GM12878 (cell line): ENCODE results near the gene MAST4. TPM values are rescaled to one million over a fixed set of nuclear protein-coding genes. Genes with fewer than 3 reads are reported as not detected.

Experiments used
- ATAC-seq: fragments of 200-7000 bp; cut with Tn5 transposase; 3 replicates; pipeline ENCODE4 v1.9.1; 2020; ENCODE audit warnings: mild to moderate bottlenecking, moderate library complexity
- BruUV-seq: library from RNA; stranded (reverse); fragments of 400-500 nt; replicated peaks from 2 replicates; lab custom pipeline; 2021; lab: Mats Ljungman, UMichigan
- CTCF ChIA-PET: fragments of 300-600 bp; sonication (Branson Sonifier 250); formaldehyde crosslinking; extraction: SDS; loops from one replicate; lab custom pipeline; 2021; ENCODE audit warnings: inconsistent platforms; lab: Yijun Ruan, JAX
- POLR2A ChIA-PET: fragments of 350-600 bp; formaldehyde crosslinking; extraction: SDS; loops from one replicate; lab custom pipeline; 2021; ENCODE audit warnings: inconsistent platforms; lab: Charles Lee
- RAD21 ChIA-PET: fragments of 300-600 bp; sonication (Branson Sonifier 250); formaldehyde crosslinking; loops from one replicate; lab custom pipeline; 2023; ENCODE audit warnings: antibody characterized with exemption; ENCODE audit not compliant: unreplicated experiment; lab: Charles Lee
- SMC1A ChIA-PET: fragments of 300-600 bp; sonication (Branson Sonifier 250); formaldehyde crosslinking; loops from one replicate; lab custom pipeline; 2023; ENCODE audit not compliant: unreplicated experiment, uncharacterized antibody; lab: Charles Lee
- DNase-seq: peaks from one replicate; pipeline ENCODE4 v3.0.0-alpha.2; 2011; ENCODE audit warnings: low read depth, low spot score
- FAIRE-seq: peaks from 3 replicates; lab custom pipeline; 2011; peaks lifted over from hg19 to GRCh38; lab: Jason Lieb, UNC
- H2AFZ ChIP-seq: 2 replicates; pipeline ENCODE4 v1.6.0; 2011; ENCODE audit warnings: low read depth, low read length, control low read depth; ENCODE audit not compliant: control insufficient read depth
- H3K27ac ChIP-seq: 2 replicates; pipeline ENCODE4 v1.5.1; 2011; ENCODE audit warnings: control low read depth; ENCODE audit not compliant: control insufficient read depth, insufficient read depth
- H3K27me3 ChIP-seq, 2 experiments: replicated peaks in 1 of 2; 2 replicates each; pipeline versions ENCODE4 v1.6.0 to v1.6.1; 2011; ENCODE audit warnings: low read length in 1 of 2; ENCODE audit not compliant: control insufficient read depth in 2 of 2, insufficient read depth in 2 of 2
- H3K36me3 ChIP-seq, 2 experiments: 2 replicates each; pipeline ENCODE4 v1.5.1; 2011; ENCODE audit warnings: low read length in 1 of 2; ENCODE audit not compliant: control insufficient read depth in 2 of 2, insufficient read depth in 2 of 2
- H3K4me1 ChIP-seq: 2 replicates; pipeline ENCODE4 v1.6.1; 2011; ENCODE audit warnings: mild to moderate bottlenecking, low read length, moderate library complexity, mixed read lengths; ENCODE audit not compliant: control insufficient read depth, insufficient read depth
- H3K4me2 ChIP-seq: 2 replicates; pipeline ENCODE4 v1.6.0; 2011; ENCODE audit warnings: control low read depth; ENCODE audit not compliant: control insufficient read depth, insufficient read depth
- H3K4me3 ChIP-seq: fragments of 200-600 bp; sonication (generic); 2 replicates; pipeline ENCODE4 v1.5.1; 2016
- H3K79me2 ChIP-seq: 2 replicates; pipeline ENCODE4 v1.6.0; 2011; ENCODE audit warnings: low read length; ENCODE audit not compliant: control insufficient read depth, insufficient read depth
- H3K9ac ChIP-seq: 2 replicates; pipeline ENCODE4 v1.8.0; 2011; ENCODE audit warnings: low read length, control low read depth, mixed read lengths; ENCODE audit not compliant: control insufficient read depth, insufficient read depth
- H3K9me3 ChIP-seq: replicated peaks from 3 replicates; pipeline ENCODE4 v1.5.1; 2011; ENCODE audit warnings: mild to moderate bottlenecking, low read length; ENCODE audit not compliant: control insufficient read depth, insufficient read depth
- H4K20me1 ChIP-seq: 2 replicates; pipeline ENCODE4 v1.6.0; 2011; ENCODE audit not compliant: control insufficient read depth, insufficient read depth
- BHLHE40 ChIP-seq, 2 experiments: fragments of 450-650 bp in 1 of 2; IDR thresholded peaks; 2 replicates each; pipeline ENCODE4 v1.6.1; 2011 to 2017; ENCODE audit warnings: low read depth in 2 of 2, borderline replicate concordance in 1 of 2, improper control_type of control experiment in 1 of 2, low read length in 1 of 2, mild to moderate bottlenecking in 1 of 2
- CHD4 ChIP-seq: fragments of 200-600 bp; sonication (generic); IDR thresholded peaks from 2 replicates; pipeline ENCODE4 v1.6.1; 2016; ENCODE audit warnings: mild to moderate bottlenecking
- EED ChIP-seq: sonication (generic); IDR thresholded peaks from 2 replicates; pipeline ENCODE4 v1.6.1; 2016; ENCODE audit warnings: antibody characterized with exemption, low read depth
- ETV6 ChIP-seq, 2 experiments: fragments of 450-650 bp in 1 of 2; IDR thresholded peaks in 1 of 2; conservative IDR thresholded peaks in 1 of 2; 2 replicates each; pipeline ENCODE4 v1.6.1; 2014; ENCODE audit warnings: antibody characterized with exemption in 1 of 2, borderline replicate concordance in 1 of 2, low read depth in 1 of 2, mild to moderate bottlenecking in 1 of 2, moderate library complexity in 1 of 2
- KAT2A ChIP-seq: conservative IDR thresholded peaks from 2 replicates; pipeline ENCODE4 v1.6.1; 2011; ENCODE audit warnings: low read depth, low read length; ENCODE audit not compliant: control insufficient read depth
- KLF5 ChIP-seq: fragments of 450-650 bp; IDR thresholded peaks from 2 replicates; pipeline ENCODE4 v1.6.1; 2014; ENCODE audit warnings: mild to moderate bottlenecking; ENCODE audit not compliant: partially characterized antibody
- NR2C1 ChIP-seq: fragments of 450-650 bp; IDR thresholded peaks from 2 replicates; pipeline ENCODE4 v1.6.1; 2017; ENCODE audit warnings: antibody characterized with exemption, mild to moderate bottlenecking, moderate library complexity
- PML ChIP-seq: IDR thresholded peaks from 2 replicates; pipeline ENCODE4 v1.6.1; 2012; ENCODE audit warnings: low read length, inconsistent platforms
- RAD21 ChIP-seq: IDR thresholded peaks from 2 replicates; pipeline ENCODE4 v1.6.1; 2011; ENCODE audit warnings: mild to moderate bottlenecking, low read depth, low read length, moderate library complexity; ENCODE audit not compliant: insufficient read depth
- RAD51 ChIP-seq: fragments of 450-650 bp; IDR thresholded peaks from 2 replicates; pipeline ENCODE4 v1.6.1; 2016; ENCODE audit warnings: moderate library complexity, mild to moderate bottlenecking, inconsistent platforms
- RB1 ChIP-seq: fragments of 450-650 bp; formaldehyde crosslinking; IDR thresholded peaks from 2 replicates; pipeline ENCODE4 v1.6.1; 2017; ENCODE audit warnings: mild to moderate bottlenecking, borderline replicate concordance
- SPI1 ChIP-seq: IDR thresholded peaks from 2 replicates; pipeline ENCODE4 v1.6.1; 2011; ENCODE audit warnings: low read depth, mild to moderate bottlenecking, low read length, moderate library complexity, borderline replicate concordance; ENCODE audit not compliant: insufficient read depth
- TBL1XR1 ChIP-seq: IDR thresholded peaks from 2 replicates; pipeline ENCODE4 v1.6.1; 2012; ENCODE audit warnings: low read depth, low read length, improper control_type of control experiment
- TCF7 ChIP-seq: IDR thresholded peaks from 2 replicates; pipeline ENCODE4 v1.6.1; 2014; ENCODE audit warnings: antibody characterized with exemption, borderline replicate concordance
- YY1 ChIP-seq: IDR thresholded peaks from 2 replicates; pipeline ENCODE4 v1.6.1; 2011; ENCODE audit warnings: low read depth, mild to moderate bottlenecking, low read length
- ZNF274 ChIP-seq: IDR thresholded peaks from one replicate; pipeline ENCODE4 v1.8.0; 2011; ENCODE audit not compliant: insufficient read length, insufficient read depth
- WGBS: methylation state at CpG from one replicate; pipeline ENCODE4 v1.1.6; 2016; ENCODE audit warnings: low lambda C conversion rate; ENCODE audit not compliant: insufficient replicate concordance, insufficient coverage; ENCODE audit errors: missing lambda C conversion rate; 5-methylcytosine and 5-hydroxymethylcytosine counted together
- in situ Hi-C: fragments of 300-500 bp; cut with MboI; formaldehyde crosslinking; loops from 9 replicates; pipeline ENCODE4 v1.14.3; 2018; ENCODE audit warnings: mixed read lengths
- intact Hi-C: fragments of 100-400 bp; cut with micrococcal nuclease; formaldehyde crosslinking; loops from one replicate; pipeline ENCODE4 v1.14.2; 2022; ENCODE audit not compliant: unreplicated experiment
- polyA plus RNA-seq, 11 experiments: library from polyadenylated mRNA; depleted of rRNA in 4 of 11; unstranded in 6 of 11; stranded (reverse) in 5 of 11; fragments of >200 nt; fragmentation: Nextera tagmentation in 4 of 11; fragmentation: Illumina TruSeq in 1 of 11; extraction: Ambion mirVana in 4 of 11; extraction: Trizol in 1 of 11; gene quantifications; 1 replicate in 1 of 11; 2 replicates in 10 of 11; pipeline versions ENCODE4 v1.2.1 to v1.2.3, GENCODE V29; 2011 to 2016; ENCODE audit warnings: inconsistent platforms in 2 of 11, missing spikeins in 2 of 11, low read depth in 1 of 11
- total RNA-seq, 4 experiments: library from RNA; depleted of rRNA in 3 of 4; stranded (reverse); fragments of >200 nt in 3 of 4; fragmentation: Illumina TruSeq in 1 of 4; extraction: Trizol in 1 of 4; gene quantifications; 2 replicates each; pipeline versions ENCODE4 v1.2.1 to v1.2.3, GENCODE V29; 2013 to 2021
- TF ChIP-seq, protein P1 (sequence below): fragments of 150-350 bp; IDR thresholded peaks from 2 replicates; pipeline ENCODE4 v1.6.1; 2016; ENCODE audit warnings: low read depth, low read length

The MAST4 gene
- total and polyA plus RNA-seq, 10 of the 15 experiments (the other 5 are each of a cell fraction or from before 2014, with no cell fraction given), result 0.02 to 1.6 (median 0.29) TPM; not detected in 1

DNA sequence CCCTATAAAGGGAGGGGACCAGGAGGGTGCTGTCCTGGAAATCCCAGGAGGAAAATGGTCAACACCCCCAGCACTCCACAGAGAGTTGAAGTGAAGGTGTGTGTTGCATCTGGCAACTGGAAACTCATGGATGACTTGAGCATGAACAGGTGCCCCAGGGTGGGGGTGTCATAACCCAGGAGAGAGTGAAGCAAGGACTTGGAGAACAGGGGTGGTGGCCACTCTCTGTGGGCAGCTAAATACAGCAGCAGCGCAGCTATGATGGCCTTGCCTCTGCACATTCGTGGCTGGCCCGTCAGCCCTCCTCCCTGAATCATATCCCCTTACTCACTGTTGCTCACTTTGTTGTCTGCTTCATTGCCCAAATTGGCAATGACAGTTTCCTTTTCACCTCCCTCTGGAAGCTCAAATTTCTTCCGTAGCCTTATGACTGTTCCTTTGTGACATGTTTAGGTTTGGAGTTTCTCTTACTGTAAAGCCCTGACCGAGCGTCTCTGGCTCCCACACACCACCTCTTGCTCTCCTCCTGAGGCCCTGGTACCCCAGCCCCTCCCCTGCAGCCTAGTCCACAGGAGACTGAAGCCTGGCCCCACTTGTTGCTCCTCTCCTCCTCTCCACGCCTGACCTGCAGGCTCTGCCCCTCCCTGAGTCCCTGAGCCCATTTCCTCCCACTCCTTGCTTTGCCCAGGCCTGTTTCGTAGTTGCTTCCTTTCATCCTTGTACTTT lies 414.7 kb downstream of the MAST4 start:
- Histone ChIP-seq H3K79me2 (no peaks in the 10 kb centered on the region), H2AFZ (no peak overlapping the region), H3K27ac (no peak overlapping the region), H3K27me3 (no peaks in the 10 kb centered on the region; a peak in 1 of 4 replicates), H3K9me3 (no peaks in the 10 kb centered on the region), H4K20me1 (no peaks in the 10 kb centered on the region), H3K4me3 (no peak overlapping the region), H3K4me2 (no peak overlapping the region), H3K9ac (no peak overlapping the region), H3K4me1 (no peaks in the 10 kb centered on the region), H3K36me3 (no peaks in the 10 kb centered on the region)
- ChIA-PET CTCF (no interaction called here), RAD21 (no interaction called here), POLR2A (no interaction called here), SMC1A (no interaction called here)
- DNase-seq (no peak), FAIRE-seq (no peak), ATAC-seq (no peak)
- BruUV-seq, result no TSS peak
- WGBS, result 46% methylated on average over 8 of the region's 8 CpGs
- in situ Hi-C loops, result no loop called here
- TF ChIP-seq KAT2A, result no peak
- no peak for TF ChIP-seq ETV6 (conservative IDR thresholded peaks at IDR 0.05 in 1 of 2, IDR thresholded peaks at IDR 0.05 in 1 of 2; ENCODE audit: borderline replicate concordance in 1 of 2, low read depth in 1 of 2)
- TF ChIP-seq CHD4, result no peak
- TF ChIP-seq RAD21, result no peak
- TF ChIP-seq RB1, result no peak
- no peak for TF ChIP-seq PML
- TF ChIP-seq ZNF274, result no peak
- TF ChIP-seq SPI1, result no peak
- no peak for TF ChIP-seq KLF5
- TF ChIP-seq RAD51, result no peak
- no peak for TF ChIP-seq YY1
- TF ChIP-seq EED, result no peak
- no peak for TF ChIP-seq TCF7
- TF ChIP-seq TBL1XR1, result no peak
- TF ChIP-seq NR2C1, result no peak
- TF ChIP-seq, protein P1, sequence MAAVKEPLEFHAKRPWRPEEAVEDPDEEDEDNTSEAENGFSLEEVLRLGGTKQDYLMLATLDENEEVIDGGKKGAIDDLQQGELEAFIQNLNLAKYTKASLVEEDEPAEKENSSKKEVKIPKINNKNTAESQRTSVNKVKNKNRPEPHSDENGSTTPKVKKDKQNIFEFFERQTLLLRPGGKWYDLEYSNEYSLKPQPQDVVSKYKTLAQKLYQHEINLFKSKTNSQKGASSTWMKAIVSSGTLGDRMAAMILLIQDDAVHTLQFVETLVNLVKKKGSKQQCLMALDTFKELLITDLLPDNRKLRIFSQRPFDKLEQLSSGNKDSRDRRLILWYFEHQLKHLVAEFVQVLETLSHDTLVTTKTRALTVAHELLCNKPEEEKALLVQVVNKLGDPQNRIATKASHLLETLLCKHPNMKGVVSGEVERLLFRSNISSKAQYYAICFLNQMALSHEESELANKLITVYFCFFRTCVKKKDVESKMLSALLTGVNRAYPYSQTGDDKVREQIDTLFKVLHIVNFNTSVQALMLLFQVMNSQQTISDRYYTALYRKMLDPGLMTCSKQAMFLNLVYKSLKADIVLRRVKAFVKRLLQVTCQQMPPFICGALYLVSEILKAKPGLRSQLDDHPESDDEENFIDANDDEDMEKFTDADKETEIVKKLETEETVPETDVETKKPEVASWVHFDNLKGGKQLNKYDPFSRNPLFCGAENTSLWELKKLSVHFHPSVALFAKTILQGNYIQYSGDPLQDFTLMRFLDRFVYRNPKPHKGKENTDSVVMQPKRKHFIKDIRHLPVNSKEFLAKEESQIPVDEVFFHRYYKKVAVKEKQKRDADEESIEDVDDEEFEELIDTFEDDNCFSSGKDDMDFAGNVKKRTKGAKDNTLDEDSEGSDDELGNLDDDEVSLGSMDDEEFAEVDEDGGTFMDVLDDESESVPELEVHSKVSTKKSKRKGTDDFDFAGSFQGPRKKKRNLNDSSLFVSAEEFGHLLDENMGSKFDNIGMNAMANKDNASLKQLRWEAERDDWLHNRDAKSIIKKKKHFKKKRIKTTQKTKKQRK, result no peak
- no peak for TF ChIP-seq BHLHE40 (IDR thresholded peaks at IDR 0.05; ENCODE audit: borderline replicate concordance in 1 of 2, low read depth in 2 of 2, low read length in 1 of 2)
- intact Hi-C loops, result no loop called here
